Activated CD8-positive, alpha-beta memory T cell treated with anti-CD3 and anti-CD28 coated beads for 36 hours (primary cell): ENCODE measurements around the gene ACACA. TPM values are rescaled to one million over a fixed set of nuclear protein-coding genes. Genes with fewer than 3 reads are reported as not detected.

ENCODE experiments used
- CTCF ChIA-PET: fragments of 350-600 bp; sonication (Branson Sonifier 250); formaldehyde crosslinking; loops from one replicate; lab custom pipeline; 2021; ENCODE audit warnings: antibody characterized with exemption; lab: Charles Lee
- POLR2A ChIA-PET: fragments of 350-600 bp; sonication (Branson Sonifier 250); formaldehyde crosslinking; loops from one replicate; lab custom pipeline; 2021; ENCODE audit warnings: antibody characterized with exemption; lab: Charles Lee
- total RNA-seq, 2 experiments: library from RNA; stranded (reverse); gene quantifications; one replicate each; pipeline ENCODE4 v1.2.3, GENCODE V29; 2021

ACACA gene
- total RNA-seq, 2 experiments from 2014 or later, result 74.8 to 82.9 TPM

DNA sequence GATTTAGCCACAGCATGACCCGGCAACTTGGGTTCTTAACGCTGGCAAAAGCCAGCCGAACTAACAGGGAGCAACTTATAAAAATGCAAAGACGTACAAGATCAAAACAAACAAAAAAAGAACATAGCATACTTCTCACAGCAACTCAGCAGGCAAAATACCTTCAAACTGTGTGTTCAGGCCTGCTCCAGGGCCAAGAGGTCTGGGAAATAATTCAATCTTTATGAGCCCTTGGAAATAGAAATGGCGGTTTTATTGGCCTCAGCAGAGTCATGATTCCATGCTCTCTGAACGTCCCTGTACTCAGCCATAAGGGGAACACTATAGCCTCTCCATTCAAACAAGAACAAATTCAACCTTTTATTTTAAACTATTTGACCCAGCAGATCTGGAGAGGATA is 132.2 kb downstream of the ACACA start:
- CTCF ChIA-PET, result no interaction called here
- POLR2A ChIA-PET, result no interaction called here

- ChIA-PET POLR2A (no interaction called here), CTCF (interaction anchor here (0.5 kb wide), 1 partner anchor 307 kb away, joined by 3 read pairs; no protein-coding TSS in a partner anchor)
Measured at GRCh38 chr17:37273409-37274051, 133.1 kb downstream of the ACACA start.

- ChIA-PET CTCF (interaction anchor here (0.6 kb wide), 1 partner anchor 1934 kb away, joined by 4 read pairs; no protein-coding TSS in a partner anchor), POLR2A (no interaction called here)
Measured at GRCh38 chr17:37265446-37266173, 141.0 kb downstream of the ACACA start.

DNA sequence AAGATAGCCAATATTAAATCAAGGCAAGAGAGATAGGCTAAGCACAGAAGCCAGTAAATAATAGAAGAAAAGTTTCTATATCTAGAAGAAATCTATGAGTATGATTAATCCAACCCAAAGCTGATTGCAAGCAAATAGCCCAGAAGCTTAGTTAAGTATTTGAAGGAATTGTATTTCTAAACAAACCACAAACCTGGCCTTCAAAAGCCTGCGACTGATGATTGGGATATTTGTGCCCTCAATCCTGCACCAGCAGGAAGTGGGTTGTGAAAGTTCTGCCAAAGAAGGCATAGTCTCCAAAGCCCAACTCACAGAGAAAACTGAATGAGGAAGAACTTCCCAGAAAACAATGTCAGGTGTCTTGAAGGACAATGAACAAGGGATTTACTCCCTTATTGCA is 145.3 kb downstream of the ACACA start:
- CTCF ChIA-PET, result no interaction called here
- POLR2A ChIA-PET, result no interaction called here

- CTCF ChIA-PET, result no interaction called here
- POLR2A ChIA-PET, result no interaction called here
Measured at GRCh38 chr17:37259030-37259735, 147.5 kb downstream of the ACACA start.

- ChIA-PET CTCF (no interaction called here), POLR2A (no interaction called here)
Measured at GRCh38 chr17:37256627-37257026, 150.0 kb downstream of the ACACA start.

DNA sequence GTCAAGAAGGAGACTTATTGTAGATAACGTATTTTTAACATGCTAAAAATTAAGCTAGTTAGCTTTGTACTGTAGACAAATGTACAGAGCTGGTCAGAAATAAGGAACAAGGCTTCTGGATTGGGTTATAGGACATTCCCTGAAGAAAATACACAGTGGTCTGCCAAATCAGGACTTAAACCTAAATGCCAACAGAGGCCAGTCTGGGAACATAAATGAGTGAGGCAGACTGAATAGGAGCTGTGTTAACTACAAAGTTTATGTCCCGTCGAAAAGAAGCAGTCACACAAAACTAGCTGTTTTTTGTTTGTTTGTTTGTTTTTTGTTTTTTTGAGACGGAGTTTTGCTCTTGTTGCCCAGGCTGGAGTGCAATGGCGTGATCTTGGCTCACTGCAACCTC is 151.2 kb downstream of the ACACA start:
- ChIA-PET CTCF (interaction anchor here (0.6 to 0.7 kb wide), 2 partner anchors 20 to 82 kb away, joined by 3 to 4 read pairs; no protein-coding TSS in a partner anchor), POLR2A (interaction anchor here (0.6 kb wide), 1 partner anchor 70 kb away, joined by 12 read pairs; no protein-coding TSS in a partner anchor)

DNA sequence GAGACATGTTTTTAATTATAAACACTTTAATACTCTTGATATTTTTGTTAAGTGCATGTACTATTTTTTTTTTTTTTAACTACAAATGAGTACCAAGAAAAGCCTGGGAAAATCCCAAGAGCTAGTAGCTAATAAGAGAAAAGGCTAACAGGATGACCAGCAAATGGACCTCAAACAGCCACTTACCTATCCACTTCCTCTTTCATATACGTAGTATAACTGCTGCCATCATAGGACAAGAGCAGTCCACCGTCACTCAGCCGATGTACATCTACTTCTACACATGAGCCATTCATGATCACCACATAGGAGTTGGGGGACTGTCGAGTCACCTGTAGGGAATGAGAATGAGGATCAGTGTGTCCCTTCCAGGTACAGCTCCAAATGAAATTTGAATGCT is 158.8 kb downstream of the ACACA start:
- ChIA-PET POLR2A (no interaction called here), CTCF (no interaction called here)

DNA sequence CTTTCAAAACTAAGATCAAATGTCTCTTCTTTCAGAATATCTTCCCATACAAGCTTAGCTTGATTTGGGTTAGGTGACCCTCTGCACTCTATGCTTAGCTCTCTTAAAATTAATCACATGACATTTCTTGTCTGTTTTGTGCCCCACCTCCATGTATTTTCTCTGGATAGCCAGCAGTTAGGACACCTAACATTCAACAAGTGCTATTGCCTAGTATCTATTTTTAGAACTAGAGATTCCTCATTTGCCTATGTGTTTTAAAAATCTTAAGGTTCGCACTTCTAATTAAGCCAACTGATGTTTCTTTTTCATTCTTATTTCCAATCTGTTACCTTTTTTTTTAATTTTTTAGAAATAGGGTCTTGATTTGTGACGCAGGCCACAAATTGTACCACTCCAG is 160.6 kb downstream of the ACACA start:
- ChIA-PET POLR2A (no interaction called here), CTCF (no interaction called here)

DNA sequence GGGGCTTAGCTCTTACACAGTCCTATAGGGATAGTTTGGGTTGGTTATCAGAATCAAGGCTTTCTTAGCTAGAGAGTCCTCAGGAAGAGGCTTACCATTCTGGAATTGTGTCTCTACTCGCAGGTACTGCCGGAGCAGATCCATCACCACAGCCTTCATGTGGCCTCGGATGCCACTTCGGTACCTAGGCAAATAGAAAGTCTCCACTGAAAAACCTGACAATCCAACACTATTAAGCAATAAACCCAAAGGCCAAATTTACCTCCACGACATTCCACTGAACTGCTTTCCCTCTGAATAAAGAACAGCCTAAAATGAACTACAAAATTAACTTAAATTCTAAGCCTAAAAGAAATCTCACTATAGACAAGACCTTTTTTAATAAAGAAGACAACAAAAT is 166.3 kb downstream of the ACACA start:
- ChIA-PET CTCF (no interaction called here), POLR2A (no interaction called here)

DNA sequence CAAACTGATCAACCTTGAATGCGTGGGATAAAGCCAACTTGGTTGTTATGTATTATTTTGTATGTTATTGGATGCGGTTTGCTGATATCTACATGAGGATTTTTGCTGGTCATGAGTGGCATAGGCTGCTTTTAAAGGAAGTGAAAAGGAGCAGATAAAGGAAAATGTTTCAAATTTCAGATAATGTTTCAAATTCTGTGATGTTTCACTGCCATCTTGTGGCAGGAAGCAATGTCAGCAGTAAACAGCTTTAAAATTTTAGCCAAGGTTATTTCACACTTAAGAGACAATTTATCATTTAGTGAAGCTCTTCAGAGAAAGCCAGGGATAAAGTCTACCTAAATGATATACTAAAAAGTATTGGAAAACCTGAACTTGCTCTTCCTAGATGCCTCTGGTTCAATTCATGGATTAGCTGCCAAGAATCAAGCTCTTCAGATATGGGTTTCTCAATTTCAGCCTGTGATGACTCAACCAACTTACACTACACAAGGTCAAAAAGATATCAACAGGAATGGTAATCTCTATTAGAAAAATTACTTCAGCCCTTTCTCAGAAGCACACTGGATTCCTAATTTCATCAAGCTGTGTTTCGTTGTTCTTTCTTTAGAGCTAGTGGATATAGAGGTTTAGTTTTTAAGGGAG is 166.8 kb downstream of the ACACA start:
- POLR2A ChIA-PET, result no interaction called here

GRCh38 chr17:37234106-37234505 is 172.5 kb downstream of the ACACA start:
- POLR2A ChIA-PET, result no interaction called here
- CTCF ChIA-PET, result no interaction called here

More for the DNA sequence above, 166.8 kb downstream of the ACACA start:
- CTCF ChIA-PET, result interaction anchor here (0.6 to 0.9 kb wide), 2 partner anchors 29 to 45 kb away, joined by 3 read pairs; no protein-coding TSS in a partner anchor

- ChIA-PET CTCF (interaction anchor here (0.6 kb wide), 1 partner anchor 408 kb away, joined by 3 read pairs; no protein-coding TSS in a partner anchor), POLR2A (interaction anchor here (0.6 kb wide), 1 partner anchor 99 kb away, joined by 7 read pairs; no protein-coding TSS in a partner anchor)
Measured at GRCh38 chr17:37233036-37233435, 173.6 kb downstream of the ACACA start.

- ChIA-PET CTCF (no interaction called here), POLR2A (no interaction called here)
Measured at GRCh38 chr17:37231887-37232286, 174.7 kb downstream of the ACACA start.

DNA sequence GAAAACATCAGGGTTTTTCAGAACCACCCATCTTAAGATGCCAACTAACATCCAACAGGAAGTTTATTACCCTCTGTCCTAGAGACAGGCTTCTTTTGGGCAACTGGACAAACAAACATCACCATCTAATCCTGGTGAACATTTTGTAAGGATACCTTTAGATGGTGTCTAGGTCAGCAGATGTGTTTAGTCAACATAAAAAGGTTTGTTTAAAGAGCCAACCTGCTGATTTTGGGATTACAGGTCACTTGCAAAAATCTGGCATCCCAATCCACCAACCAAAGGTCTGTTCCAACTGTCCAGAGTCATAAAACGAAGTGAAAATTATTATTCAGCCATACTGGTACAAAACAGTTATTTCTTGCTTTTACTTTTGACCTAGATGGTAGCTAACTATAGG is 176.0 kb downstream of the ACACA start:
- ChIA-PET POLR2A (no interaction called here), CTCF (no interaction called here)

- ChIA-PET CTCF (no interaction called here), POLR2A (no interaction called here)
Measured at GRCh38 chr17:37225465-37225864, 181.2 kb downstream of the ACACA start.

- CTCF ChIA-PET, result no interaction called here
- POLR2A ChIA-PET, result interaction anchor here (0.6 kb wide), 1 partner anchor 69 kb away, joined by 3 read pairs; no protein-coding TSS in a partner anchor
Measured at GRCh38 chr17:37221865-37222264, 184.8 kb downstream of the ACACA start.

- ChIA-PET CTCF (no interaction called here), POLR2A (no interaction called here)
Measured at GRCh38 chr17:37220607-37220953, 186.1 kb downstream of the ACACA start.

DNA sequence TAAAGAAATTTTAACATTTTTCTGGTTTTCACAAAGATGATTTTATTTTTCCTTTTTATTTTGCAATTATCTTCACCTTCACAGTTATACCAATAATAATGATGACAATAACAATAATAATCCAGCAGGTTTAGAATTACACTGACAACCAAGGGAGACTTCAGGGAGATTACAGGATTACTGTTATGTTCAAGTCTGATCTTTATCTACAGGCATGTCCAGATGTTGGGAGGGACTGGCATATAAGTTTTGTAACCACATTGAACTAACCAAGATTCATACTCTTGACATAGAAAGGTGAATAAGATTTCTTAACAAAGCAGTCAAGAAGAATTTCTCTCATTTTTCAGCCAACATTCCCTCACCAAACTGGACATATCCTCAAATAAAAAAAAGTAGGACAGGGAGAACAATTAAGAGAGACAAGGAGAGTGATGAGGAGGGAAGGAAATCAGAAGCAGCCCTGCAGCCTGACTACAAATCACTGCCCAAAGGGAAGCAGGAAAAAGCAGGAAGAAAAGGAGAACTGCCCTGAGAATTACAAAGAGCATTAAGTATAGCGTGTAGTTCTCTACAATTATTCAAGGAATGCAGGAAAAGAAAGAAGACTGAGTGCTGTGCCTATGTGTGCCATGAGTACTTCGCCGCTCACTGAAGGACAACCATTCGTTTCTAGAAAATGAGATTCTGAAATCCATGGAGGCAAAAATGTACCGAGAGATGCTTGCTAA is 186.6 kb downstream of the ACACA start:
- ChIA-PET CTCF (no interaction called here), POLR2A (no interaction called here)
